HG03097 (cell line): Measurements from ENCODE around the gene MYO3B.

Experiments
- ATAC-seq: cut with Tn5 transposase; IDR thresholded peaks from one replicate; pipeline ENCODE4 v1.9.1; 2021; ENCODE audit not compliant: unreplicated experiment, low FRiP score

The MYO3B gene

GRCh38 chr2:170361090-170361936 is 183.4 kb downstream of the MYO3B start:
- no peak for ATAC-seq

GRCh38 chr2:170362313-170362870 is 184.4 kb downstream of the MYO3B start:
- no peak for ATAC-seq

- ATAC-seq: no peak
Measured at GRCh38 chr2:170362871-170363631, 185.1 kb downstream of the MYO3B start.

- no peak for ATAC-seq
Measured at GRCh38 chr2:170365003-170365402, 187.1 kb downstream of the MYO3B start.

GRCh38 chr2:170365686-170366085 is 187.7 kb downstream of the MYO3B start:
- ATAC-seq: no peak

GRCh38 chr2:170368370-170368769 is 190.4 kb downstream of the MYO3B start:
- ATAC-seq: no peak

GRCh38 chr2:170369228-170369627 is 191.3 kb downstream of the MYO3B start:
- ATAC-seq: no peak

GRCh38 chr2:170369894-170370293 is 191.9 kb downstream of the MYO3B start:
- ATAC-seq: no peak

GRCh38 chr2:170371231-170371998 is 193.5 kb downstream of the MYO3B start:
- no peak for ATAC-seq

- ATAC-seq: no peak
Measured at GRCh38 chr2:170375192-170375591, 197.2 kb downstream of the MYO3B start.

GRCh38 chr2:170377500-170378207 is 199.7 kb downstream of the MYO3B start:
- no peak for ATAC-seq

- no peak for ATAC-seq
Measured at GRCh38 chr2:170380267-170380666, 202.3 kb downstream of the MYO3B start.

GRCh38 chr2:170381678-170382077 is 203.7 kb downstream of the MYO3B start:
- no peak for ATAC-seq

GRCh38 chr2:170386554-170386953 is 208.6 kb downstream of the MYO3B start:
- no peak for ATAC-seq

GRCh38 chr2:170391018-170391417 is 213.1 kb downstream of the MYO3B start:
- no peak for ATAC-seq

- no peak for ATAC-seq
Measured at GRCh38 chr2:170391697-170392096, 213.8 kb downstream of the MYO3B start.

GRCh38 chr2:170393861-170394498 is 216.0 kb downstream of the MYO3B start:
- no peak for ATAC-seq

- ATAC-seq: no peak
Measured at GRCh38 chr2:170394641-170395387, 216.9 kb downstream of the MYO3B start.
